ENCODE results near the gene RHBDL3.

The RHBDL3 gene

DNA sequence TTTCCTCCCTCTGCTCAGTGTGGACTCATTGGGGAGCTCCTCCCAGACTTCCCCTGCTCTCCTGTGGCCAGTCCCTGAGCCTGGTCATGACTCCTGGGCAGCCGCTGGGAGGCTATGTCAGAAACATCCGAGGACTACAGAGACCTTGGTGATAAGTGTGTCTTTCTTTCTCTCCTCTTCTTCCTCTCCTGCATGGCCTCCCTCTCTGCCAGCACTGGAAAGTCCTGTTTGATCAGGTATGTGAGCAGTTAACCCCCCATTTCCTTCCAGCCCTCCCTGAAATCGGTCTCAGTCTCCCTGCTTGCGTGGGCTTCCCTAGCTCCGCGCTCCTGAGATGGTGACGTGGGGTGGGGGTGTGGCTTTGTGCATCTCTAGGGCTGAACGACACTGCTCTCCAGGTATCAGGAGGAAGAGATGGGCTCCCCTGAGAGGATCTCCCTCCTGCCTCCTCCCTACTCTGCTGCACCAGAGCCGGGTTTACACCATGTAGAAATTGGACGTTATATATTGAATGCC is 2.1 kb downstream of the RHBDL3 start:
- DNase-seq: peak; percentile 35
- Histone ChIP-seq H3K4me3 (ENCODE audit: low read depth, low read length) (peak overlapping the region; percentile 13), H3K36me3 (peaks cover 38% of the 10 kb centered on the region), H3K9me3 (ENCODE audit: severe bottlenecking) (no peaks in the 10 kb centered on the region), H3K27me3 (ENCODE audit: insufficient read depth, low read depth, severe bottlenecking) (no peaks in the 10 kb centered on the region), H3K27ac (no peak overlapping the region)
- TF ChIP-seq, protein P1, sequence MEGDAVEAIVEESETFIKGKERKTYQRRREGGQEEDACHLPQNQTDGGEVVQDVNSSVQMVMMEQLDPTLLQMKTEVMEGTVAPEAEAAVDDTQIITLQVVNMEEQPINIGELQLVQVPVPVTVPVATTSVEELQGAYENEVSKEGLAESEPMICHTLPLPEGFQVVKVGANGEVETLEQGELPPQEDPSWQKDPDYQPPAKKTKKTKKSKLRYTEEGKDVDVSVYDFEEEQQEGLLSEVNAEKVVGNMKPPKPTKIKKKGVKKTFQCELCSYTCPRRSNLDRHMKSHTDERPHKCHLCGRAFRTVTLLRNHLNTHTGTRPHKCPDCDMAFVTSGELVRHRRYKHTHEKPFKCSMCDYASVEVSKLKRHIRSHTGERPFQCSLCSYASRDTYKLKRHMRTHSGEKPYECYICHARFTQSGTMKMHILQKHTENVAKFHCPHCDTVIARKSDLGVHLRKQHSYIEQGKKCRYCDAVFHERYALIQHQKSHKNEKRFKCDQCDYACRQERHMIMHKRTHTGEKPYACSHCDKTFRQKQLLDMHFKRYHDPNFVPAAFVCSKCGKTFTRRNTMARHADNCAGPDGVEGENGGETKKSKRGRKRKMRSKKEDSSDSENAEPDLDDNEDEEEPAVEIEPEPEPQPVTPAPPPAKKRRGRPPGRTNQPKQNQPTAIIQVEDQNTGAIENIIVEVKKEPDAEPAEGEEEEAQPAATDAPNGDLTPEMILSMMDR (IDR thresholded peaks at IDR 0.05; ENCODE audit: low read depth, low read length): no peak

DNA sequence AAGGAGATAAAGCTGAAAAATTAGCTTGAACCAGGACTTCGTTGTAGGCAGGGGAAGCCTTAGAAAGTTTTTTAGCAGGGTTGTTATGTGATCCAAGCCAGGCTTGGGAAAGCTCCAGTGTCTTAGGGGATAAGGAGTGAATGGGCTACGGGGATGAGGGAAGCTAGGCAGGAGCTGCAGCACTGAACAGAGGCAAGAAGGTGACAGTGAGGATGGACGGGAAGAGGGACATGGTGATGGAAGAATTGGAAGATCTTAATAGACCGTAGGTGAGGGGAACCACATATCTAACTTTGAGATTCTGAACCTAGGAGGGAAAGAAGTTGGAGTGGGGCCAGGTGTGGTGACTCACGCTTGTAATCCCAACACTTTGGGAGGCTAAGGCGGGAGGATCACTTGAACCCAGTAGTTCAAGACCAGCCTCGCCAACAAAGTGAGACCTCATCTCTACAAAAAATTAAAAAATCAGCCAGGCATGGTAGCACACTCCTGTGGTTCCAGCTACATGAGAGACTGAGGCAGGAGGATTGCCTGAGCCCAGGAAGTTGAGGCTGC is 3.2 kb downstream of the RHBDL3 start:
- no peaks in the 10 kb centered on the region for H3K27me3 ChIP-seq (ENCODE audit: insufficient read depth, low read depth, severe bottlenecking)
- TF ChIP-seq, protein P1 (IDR thresholded peaks at IDR 0.05; ENCODE audit: low read depth, low read length): no peak

DNA sequence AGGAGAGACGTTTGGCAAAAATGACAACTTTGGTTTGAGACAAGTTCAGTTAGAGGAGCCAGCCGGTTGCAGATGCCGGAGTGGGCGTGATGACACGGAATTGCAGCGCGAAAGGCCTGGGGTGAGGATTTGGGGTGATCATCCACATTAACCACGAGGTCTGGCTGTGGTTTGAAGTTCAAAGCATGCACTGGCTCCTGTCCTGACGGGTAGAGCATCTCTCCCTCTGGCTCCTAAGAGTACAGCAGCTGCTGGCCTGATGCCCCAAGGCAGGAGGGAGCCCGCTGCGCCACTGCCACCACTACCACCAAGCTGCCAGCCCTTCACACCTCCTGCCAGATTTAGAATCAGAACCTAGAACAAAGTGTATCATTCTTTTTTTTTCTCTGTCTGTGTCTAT is 3.7 kb downstream of the RHBDL3 start:
- Histone ChIP-seq H3K4me3 (ENCODE audit: low read depth, low read length) (no peak overlapping the region), H3K36me3 (peaks cover 42% of the 10 kb centered on the region), H3K27me3 (ENCODE audit: insufficient read depth, low read depth, severe bottlenecking) (no peaks in the 10 kb centered on the region), H3K9me3 (ENCODE audit: severe bottlenecking) (no peaks in the 10 kb centered on the region), H3K27ac (no peak overlapping the region)
- TF ChIP-seq, protein P1 (IDR thresholded peaks at IDR 0.05; ENCODE audit: low read depth, low read length): no peak
- DNase-seq: no peak

More for the DNA sequence above, 3.2 kb downstream of the RHBDL3 start:
- Histone ChIP-seq H3K4me3 (ENCODE audit: low read depth, low read length) (no peak overlapping the region), H3K36me3 (peaks cover 42% of the 10 kb centered on the region), H3K9me3 (ENCODE audit: severe bottlenecking) (no peaks in the 10 kb centered on the region), H3K27ac (no peak overlapping the region)
- DNase-seq: no peak

DNA sequence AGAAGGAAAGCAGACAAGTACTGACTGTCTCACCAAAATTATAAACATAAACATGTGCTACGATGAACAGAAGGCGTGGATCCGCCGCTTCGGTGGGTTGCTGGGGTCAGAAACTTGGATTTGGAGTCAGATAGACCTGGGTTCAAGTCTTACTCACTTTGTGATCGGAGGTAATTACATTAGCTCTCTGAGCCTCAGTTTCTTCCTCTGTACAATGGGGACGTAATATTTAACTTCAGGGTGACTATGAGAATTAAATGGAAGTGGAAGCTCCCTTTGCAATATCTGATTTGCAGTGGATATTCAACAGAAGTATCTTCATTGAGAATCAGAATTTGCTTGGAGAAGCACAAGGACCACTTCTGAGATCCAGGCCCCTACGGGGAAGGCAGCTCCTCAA is 6.2 kb downstream of the RHBDL3 start:
- Histone ChIP-seq H3K27ac (no peak overlapping the region), H3K4me3 (ENCODE audit: low read depth, low read length) (no peak overlapping the region), H3K27me3 (ENCODE audit: insufficient read depth, low read depth, severe bottlenecking) (no peaks in the 10 kb centered on the region), H3K36me3 (peaks cover 42% of the 10 kb centered on the region), H3K9me3 (ENCODE audit: severe bottlenecking) (no peaks in the 10 kb centered on the region)
- DNase-seq: no peak
- TF ChIP-seq, protein P1 (IDR thresholded peaks at IDR 0.05; ENCODE audit: low read depth, low read length): no peak

DNA sequence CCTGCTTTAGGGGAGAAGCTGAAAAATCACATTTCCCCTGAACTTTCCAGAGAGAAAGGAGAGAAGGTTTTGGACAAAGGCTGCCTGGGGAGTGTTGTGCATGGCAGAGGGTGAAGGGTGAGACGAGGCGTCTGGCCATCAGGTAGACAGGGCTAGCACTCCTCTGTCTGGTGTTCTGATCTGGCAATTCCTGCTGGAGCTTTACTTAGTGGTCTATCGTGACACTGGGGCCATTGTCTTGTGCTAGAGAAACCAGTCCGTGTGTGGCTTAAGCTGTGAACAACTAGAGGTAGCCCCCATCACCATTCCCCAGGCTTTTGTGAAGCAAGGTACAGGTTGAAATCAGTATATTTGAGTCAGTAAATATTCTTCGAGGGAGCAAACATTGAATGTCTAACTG is 8.5 kb downstream of the RHBDL3 start:
- Histone ChIP-seq H3K4me3 (ENCODE audit: low read depth, low read length) (no peak overlapping the region), H3K9me3 (ENCODE audit: severe bottlenecking) (no peaks in the 10 kb centered on the region), H3K27me3 (ENCODE audit: insufficient read depth, low read depth, severe bottlenecking) (no peaks in the 10 kb centered on the region), H3K27ac (no peak overlapping the region), H3K36me3 (peaks cover 38% of the 10 kb centered on the region)
- TF ChIP-seq, protein P1 (IDR thresholded peaks at IDR 0.05; ENCODE audit: low read depth, low read length): no peak
- DNase-seq: no peak

DNA sequence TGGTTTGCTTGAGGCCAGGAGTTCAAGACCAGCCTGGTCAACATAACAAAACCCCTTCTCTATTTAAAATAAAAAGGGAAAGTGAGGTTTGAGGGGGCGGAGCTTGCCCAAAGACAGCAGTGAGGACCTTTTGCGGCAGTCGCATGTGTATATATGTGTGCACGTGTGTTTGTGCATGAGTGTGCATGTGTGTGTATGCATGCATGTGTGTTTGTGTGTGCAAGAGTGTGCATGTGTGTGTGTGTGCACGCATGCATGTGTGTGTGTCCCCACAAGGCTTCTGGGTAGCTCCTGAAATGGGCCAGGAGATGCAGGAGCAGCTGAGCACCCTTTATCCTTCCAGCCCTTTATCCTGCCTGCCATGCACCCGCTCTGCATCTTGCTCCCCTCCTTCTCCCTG is 9.0 kb downstream of the RHBDL3 start:
- no peaks in the 10 kb centered on the region for H3K9me3 ChIP-seq (ENCODE audit: severe bottlenecking)
- DNase-seq: no peak
- TF ChIP-seq, protein P1 (IDR thresholded peaks at IDR 0.05; ENCODE audit: low read depth, low read length): no peak
- peaks cover 35% of the 10 kb centered on the region for H3K36me3 ChIP-seq
- H3K27ac ChIP-seq: peak overlapping the region; percentile 31; the same call in 1 of the 2 replicates
- H3K4me3 ChIP-seq (ENCODE audit: low read depth, low read length): no peak overlapping the region
- H3K27me3 ChIP-seq (ENCODE audit: insufficient read depth, low read depth, severe bottlenecking): no peaks in the 10 kb centered on the region
